Activated CD4-positive, alpha-beta T cell treated with anti-CD3 and anti-CD28 coated beads, Interleukin-2, amount 50 U/mL, for 4 hours (primary cell): Measurements from ENCODE around the gene KCTD18.

ENCODE experiments used
- DNase-seq, 2 experiments: peaks; one replicate each; pipeline ENCODE4 v3.0.0-alpha.2; 2020

The KCTD18 gene

DNA sequence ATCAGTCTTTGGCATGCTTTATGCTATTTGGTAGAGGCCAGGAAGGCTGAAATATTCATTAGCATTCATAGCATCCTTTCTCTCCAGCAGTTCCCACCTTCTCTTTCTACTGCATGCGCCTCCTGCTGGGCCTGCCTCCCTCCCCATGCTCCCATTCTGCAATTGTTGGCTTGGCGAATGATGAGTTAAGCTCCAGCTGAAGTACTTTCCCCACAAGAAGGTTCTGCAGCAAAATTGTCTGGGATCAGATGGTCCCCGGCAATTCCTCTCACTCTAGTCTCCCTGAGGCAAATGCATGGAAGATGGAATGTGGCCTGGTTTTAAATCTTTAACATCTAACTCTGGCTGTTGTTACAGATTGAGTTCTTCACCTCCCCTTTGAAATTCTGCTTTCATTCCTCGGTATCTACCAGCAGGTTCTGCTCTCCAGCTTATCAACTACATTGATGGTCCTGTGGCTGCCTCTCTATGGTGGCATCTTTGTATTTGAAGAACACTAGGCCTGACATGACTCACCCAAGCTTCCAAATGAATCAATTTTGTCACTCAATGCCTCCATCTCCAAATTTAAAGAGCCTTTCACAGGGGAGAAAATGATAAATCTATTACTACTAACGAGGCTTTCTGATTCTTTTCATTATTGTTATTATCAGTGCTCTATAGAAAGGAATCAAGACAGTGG, 55.9 kb downstream of the KCTD18 start:
- no peak for DNase-seq

DNA sequence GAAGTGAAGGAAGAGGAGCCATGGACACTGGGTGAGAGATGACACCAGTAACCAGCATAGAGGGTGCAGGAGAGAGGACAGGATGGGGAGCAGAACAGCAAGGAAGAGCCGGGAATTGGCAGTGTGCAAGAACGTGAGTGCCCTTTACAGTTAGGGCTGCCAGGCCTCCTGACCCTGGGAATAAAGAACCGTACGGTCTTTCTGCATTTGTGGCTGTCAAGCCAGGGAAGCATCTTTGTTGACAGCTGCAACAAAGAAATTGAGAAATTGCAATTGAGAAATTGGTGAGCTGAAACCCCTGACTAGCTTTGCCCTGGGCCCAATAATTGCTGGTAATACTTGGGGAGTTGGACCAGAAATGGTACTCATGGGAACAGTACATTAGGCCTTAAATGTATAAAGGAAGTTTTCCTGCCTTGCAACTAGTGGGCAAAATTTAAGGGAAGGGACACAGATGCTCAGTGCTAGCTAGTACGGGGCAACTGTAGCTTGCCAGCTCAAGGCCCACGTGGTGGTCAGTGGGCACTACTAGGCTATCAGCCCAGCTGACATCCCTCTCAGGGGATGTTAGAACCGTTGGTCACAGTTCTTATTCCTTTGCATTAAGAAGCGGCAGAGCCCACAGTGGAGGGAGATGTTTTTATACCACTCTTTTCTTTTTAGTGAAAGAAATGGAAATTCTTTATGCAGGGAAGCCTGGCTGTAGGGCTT, 56.6 kb downstream of the KCTD18 start:
- no peak for DNase-seq

DNA sequence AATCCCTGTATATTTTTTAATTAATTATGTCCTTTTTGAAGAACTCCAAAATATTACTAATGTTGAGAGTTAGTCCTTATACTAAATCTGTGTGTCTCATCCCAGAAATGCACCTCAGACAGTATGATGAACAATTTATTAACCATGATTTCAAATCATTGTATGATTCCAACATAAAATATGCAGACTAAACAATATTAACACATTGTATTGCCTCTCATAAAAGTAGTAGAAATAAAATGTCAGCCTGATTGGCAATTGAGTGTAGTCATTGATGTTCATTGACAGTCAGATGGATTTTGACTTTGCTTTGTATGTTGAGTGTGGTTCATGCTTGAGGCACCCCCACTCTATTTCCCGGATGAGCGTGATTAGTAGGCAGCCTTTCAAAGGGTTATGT, 57.5 kb downstream of the KCTD18 start:
- DNase-seq = no peak

DNA sequence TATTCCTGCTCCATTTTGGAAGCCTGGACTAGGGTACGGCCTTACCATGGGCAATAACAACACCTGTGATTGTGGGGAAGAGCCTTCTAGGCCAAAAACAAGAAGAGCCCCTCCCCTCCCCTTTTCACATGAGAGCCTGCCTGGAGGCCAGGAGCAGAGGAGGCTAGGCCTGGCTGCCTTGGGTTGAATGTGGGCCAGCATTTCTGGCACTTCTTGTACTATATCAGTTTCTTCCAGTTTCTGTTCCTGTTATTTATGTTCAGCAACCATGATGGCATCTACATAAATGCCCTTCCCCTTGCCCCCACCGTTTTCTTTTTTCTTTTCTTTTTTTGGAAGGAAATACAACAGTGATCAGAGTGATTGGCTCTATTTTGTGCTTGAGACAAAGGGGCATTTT, 58.4 kb downstream of the KCTD18 start:
- no peak for DNase-seq

DNA sequence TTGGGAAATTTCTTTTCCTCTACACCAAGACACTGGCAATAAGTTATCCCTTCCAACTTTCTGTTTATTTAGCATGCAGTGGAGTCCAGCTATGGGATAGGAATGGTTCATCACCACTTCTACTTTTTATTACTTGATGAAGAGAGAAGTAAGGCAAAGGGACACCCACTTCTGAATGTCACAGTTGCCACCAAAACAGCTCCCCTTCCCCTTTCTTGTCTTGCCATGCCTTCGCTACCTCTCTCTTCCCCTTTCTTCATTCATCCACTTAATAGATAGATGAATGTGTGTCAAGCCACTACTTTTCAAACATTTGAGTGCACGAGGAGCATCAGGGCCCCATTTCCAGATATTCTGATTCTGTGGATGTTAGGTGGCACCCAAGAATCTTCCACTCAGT, 59.6 kb downstream of the KCTD18 start:
- no peak for DNase-seq

DNA sequence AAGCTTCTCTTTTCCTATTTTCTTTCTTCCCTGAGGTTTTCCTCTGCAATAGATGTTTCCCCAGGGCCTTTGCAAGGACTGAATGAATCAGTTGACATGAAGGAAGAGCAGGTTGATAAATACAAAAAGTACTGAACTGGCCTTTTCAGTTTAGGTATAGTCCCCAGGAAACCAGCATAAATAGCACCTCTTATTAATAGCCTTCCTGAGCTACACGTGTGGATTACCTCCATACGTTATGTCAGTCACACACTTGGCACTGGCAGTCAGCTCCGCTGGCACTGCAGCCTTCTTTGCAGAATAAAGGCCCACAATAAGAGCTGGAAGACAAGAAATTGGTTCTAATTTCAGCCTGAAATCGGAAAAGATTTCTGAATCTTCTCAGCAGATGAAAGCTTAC, 60.7 kb downstream of the KCTD18 start:
- no peak for DNase-seq

DNA sequence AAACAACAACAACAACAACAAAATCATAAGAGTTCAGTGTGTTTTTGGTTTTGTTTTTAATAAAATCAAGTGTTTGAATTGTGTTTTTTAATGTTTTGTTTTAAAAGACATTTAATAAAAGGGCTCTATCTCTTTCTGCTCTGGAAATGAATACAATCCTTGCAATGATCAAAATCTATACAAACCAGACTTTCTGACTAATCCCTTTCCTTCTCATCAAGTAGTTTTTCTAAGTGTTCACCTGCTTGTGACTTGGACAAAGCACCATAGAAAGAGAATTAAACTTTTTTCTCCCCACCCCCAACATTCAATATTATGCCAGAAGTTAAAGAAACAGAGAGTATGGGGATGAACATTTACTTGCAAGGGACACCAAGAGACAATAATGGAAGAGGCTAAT, 61.4 kb downstream of the KCTD18 start:
- no peak for DNase-seq

DNA sequence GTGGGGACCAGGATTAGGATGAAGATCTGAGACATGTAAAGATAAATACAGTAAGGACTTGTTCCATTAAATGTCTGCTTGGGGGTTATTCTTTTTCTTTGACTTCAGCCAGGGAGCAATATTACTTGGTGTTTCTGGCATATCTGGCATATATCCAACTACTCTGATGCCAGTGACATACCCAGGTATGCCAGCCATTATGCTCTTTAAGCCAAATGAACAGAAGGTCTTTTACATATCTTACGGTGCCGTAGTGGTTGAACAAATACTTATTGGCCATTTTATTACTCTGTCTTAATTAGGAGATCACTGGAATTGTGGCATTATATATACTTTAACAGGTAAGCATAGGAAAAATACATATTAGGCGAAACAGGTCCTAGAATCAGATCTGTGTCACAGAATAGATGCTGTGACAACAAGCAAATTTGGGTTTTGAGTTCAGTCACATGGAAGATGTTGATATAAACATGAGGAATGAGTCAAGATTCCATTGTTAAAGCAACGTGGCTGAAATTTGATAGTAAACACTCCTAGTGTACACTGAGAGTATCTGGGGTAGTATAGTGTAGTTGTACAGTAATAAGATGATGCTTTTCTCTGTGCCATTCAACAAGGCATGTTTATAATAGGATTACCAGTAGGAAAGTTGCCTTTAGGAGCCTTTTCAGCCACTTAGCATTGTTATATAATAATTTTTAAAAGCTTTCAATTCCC, 62.6 kb downstream of the KCTD18 start:
- no peak for DNase-seq

DNA sequence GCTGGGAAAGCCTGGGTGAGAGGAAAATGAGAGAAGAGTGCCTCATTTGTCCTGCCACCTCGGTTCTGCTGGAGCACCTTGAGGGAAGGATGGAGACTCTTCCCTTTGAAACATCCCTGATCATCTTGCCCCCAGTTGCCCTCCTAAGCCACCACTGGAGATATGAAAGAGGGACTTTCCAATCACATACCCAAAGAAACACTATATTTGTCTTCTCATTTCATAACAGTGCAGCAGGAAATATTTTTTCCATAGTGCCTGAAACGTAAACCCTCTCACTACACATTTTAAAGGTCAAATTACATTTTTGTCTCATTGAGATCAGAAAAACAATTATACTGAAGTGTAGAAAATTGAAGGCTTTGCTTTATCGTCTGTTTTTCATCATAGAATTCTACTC, 63.3 kb downstream of the KCTD18 start:
- DNase-seq = no peak

DNA sequence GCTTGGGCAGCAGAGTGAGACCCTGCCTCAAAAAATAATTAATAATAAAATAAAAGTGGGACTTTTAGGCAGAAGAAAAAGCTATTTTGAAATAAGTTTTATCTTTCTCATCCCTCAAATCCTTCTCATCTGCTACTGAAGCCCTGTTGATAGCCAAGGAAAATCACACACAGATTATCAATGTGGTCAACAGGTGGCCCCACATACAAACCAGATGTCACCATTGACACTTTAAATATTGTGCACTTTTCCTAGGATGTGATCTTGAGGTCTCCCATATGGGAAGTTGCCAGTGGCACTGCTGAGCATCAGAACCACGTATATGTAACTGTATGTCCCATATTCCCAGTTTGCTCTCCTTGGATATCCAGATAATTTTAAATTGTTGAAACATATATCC, 64.6 kb downstream of the KCTD18 start:
- no peak for DNase-seq

DNA sequence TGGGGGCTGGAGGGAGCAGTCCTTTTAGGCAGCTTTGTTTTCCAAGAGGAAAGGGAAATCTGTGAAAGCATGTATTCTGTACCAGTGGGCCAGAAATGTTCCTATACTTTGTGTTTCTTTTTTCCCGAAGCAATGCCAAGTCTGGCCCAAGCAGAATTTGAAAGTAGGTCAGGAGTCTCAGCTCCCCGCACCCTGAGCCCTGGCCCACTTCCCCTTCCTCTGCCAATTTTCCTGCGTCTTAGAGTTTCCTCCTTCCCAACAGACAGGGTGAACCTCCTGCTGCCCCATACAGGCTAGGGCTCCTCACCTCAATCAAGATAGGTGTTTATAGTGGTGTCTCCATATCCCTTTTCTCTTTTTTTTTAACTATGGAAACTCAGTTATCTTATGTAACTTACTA, 65.3 kb downstream of the KCTD18 start:
- no peak for DNase-seq

DNA sequence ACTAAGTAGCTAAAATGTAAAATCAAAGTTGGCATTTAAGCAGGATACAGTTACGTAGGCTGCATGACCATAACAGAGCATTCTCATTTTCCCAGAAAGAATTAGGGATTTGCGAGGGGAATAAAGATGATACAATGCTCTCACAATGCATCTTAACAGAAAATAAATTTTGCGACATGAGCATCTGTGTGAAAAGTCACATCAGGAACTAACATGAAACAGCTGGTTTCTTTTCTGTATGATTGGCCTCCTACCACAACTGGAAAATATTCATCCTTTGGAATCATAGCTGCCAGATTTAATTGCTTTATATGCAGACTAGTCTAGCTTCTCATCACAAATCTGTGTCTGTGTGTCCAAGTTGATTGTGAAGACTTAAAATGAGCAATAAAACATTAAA, 66.0 kb downstream of the KCTD18 start:
- DNase-seq = no peak

DNA sequence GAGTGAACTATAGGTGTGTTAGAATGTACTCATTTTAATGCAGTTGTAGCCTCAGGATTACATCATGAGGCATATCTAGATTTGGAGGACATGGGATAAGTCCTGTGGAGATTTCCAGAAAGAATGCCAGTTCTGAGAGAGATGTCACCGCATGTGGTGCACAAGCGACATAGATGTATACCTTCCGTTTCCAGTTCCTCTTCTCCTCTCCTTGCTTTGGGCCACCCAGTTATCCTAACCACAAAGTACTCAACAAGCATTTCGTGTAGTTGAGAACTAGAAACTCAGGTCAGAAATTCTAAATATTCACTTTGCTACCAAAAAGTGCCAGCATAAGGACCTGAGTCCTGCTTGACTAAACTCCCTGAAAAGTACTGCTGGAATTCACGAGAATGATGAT, 66.5 kb downstream of the KCTD18 start:
- DNase-seq = no peak

DNA sequence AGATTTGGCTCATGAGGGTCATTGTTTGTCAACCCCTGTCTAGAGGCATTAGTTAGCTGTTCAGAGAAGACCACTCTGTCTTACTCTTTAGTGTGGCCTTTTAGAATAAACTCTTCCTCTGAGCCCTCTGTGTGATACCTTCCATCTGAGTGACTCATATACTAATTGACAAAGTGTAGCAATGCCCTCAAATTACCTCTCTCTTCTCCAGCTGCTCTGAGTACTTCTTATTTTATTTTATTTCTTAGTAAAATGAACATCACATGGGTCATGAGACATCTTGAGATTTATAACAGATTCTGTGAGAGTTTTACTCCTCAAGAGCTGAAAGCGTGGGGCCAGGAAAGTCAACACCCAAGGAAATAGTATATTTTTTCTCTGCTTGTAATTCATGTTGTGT, 67.4 kb downstream of the KCTD18 start:
- DNase-seq = no peak

DNA sequence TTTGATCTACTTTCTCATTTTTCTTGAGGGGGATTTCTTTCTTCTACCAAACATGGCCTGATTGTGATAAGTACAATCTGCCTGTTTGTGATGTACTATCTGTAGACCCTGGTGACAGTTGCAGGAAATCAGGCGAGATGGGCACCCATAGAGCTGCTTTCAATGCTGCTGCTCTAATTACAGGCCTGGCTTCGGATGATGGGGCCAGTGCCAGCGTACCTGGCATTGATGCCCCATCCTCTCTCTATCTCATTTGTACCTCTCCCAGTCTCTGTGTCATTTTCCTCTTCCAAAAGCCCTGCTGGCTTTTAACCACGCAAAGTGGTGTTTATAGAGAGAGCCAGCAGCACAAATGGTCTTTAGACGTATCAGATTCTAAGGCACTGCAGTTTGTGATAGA, 69.9 kb downstream of the KCTD18 start:
- no peak for DNase-seq
